Stimulated activated CD4-positive, alpha-beta T cell treated with anti-CD3 and anti-CD28 coated beads, Interleukin-15, amount 100 ng/mL, for 24 hours (primary cell): Measurements from ENCODE around the gene LCORL.
"Not testable (repeated sequence)": the region's sequence is repeated elsewhere in the genome, so short reads cannot be mapped to it uniquely, and the experiment has no call there.

Source experiments
- DNase-seq: peaks from one replicate; pipeline ENCODE4 v3.0.0-alpha.2; 2020

LCORL gene

DNA sequence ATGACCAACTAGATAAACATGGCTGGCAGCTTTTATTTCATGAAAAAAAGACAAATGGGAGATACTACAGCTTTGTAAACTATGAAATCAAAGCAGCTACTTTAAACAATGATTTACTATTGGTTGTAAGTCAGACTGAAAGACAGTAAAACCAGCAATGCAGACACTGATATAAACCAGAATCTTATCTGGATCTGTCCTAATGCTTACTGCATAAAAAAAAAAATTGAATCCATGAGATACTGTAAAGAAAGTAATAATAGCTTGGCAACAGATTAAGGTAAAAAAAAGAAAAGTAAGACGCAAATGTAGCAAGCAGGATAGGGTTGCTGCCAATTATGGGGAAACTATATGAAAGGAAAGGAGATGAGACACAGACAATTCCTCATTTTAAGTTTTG is 7.3 kb downstream of the LCORL start:
- DNase-seq = no peak

DNA sequence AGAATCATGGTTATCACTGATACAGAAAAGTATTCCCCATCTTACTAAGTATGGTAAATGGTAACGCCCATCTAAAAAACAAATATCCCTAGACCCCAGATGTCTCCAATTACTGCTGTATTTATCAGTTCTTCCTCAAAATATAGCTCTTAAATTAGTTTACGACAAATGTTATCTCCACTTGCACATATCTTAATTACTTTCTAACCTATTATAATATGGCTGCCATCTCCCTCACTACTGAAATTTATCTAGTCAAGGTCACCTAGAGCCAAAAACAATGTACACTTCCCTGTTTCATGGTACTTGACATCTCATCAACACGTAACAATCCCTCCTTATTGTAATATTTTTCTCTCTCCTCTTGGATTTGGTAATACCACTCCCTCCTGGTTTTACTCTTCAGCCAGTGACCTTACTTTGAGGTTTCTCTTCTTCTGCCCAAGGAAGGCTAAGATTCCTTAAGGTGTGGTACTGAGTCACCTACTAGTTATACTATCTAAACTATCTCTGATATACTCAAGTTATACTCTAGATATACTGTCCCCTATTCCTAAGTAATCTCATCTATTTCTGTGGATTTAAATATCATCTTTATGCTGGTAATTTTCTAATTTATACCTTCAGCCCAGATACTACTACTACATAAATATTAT is 8.6 kb downstream of the LCORL start:
- DNase-seq = no peak

DNA sequence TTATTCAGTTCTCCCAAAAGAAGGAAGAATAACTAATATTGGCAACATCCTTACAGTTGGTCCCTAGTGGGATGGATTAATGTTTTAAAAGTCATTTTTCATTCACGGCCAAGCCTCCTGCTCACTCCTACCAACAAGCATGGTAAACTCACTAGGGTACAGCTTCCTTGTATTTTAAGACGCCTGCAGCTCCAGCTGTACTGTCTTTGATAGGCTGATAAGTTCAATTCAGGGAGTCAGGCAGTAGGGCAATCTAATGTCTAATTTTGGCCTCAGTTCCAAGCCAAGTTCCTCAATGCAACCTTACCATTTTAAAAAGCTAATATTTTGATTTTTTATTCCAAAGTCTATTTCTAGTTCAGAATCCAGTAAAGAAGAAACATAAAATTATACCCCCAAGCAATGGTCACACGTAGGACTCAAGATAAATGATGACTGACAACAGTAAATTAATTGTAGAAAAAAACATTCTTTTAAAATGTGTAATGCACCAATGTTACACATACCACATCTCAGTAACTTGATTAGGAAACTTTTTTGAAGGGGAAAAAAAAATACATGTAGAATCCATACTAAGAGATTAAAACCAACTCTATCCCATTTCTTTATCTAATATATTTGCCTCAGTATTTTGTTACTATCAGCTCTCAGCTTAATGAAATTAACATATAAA is 9.3 kb downstream of the LCORL start:
- no peak for DNase-seq

DNA sequence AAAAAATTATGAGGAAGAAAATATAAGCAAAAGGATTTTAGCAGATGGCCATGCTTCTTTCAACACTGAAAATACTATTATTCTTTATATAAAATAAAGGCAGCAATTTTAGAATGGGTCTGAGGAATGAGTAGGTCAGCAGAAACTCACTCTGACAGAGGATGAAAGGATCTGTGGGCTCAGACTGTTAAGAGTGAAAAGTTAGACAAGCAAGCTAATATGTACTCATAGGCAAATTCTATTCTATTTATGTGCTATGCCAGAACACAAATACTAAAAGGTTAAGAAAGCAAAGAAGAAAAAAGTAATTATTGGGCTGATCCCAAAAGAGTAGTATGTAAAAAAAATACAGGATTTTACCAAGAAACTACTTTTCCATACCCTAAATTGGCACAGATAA is 13.9 kb downstream of the LCORL start:
- no peak for DNase-seq

DNA sequence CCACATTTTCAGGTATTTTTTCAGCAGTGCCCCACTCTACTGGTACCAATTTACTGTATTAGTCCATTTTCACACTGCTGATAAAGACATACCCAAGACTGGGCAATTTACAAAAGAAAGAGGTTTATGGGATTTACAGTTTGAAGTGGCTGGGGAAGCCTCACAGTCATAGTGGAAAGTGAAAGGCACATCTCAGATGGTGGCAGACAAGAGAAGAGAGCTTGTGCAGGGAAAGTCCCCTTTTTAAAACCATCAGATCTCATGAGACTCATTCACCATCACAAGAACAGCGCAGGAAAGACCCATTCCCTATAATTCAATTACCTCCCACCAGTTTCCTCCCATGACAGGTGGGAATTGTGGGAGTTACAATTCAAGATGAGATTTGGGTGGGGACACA is 15.1 kb downstream of the LCORL start:
- DNase-seq = not testable (repeated sequence)

DNA sequence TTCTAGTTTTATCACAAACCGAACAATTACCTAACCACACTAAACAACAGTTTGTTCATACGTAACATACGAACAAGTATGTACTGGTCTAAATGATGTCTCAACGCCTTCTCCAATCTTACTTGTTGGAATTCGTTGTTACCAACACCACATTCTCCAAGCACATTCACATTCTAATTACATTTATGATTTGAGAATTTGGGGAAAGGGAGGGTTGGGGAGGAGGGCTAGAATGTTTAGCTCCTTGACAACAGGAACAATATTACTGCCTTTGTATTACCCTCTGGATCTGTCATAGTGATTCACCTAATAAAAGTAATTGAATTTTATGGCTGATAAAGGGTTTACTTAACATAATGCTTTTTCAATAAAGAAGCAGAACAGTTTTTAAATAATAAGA is 24.4 kb downstream of the LCORL start:
- no peak for DNase-seq

DNA sequence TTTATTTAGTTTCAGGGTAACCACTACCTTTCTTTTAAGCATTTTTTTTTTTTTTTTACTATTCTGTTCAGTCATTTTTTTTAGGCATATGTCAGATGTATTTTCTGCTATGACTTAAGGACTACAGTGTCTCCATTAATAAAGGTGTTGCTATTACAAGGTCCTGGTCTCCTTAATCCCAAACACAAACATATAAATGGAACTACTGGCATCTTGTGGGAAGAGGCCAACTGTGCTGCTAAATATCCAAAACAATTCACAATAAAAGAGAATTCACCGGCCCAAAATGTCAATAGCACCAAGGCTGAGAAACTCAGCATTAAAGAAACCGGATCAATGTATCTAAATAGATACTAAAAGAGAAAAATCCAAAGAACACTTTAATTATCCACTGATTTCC is 26.4 kb downstream of the LCORL start:
- no peak for DNase-seq

DNA sequence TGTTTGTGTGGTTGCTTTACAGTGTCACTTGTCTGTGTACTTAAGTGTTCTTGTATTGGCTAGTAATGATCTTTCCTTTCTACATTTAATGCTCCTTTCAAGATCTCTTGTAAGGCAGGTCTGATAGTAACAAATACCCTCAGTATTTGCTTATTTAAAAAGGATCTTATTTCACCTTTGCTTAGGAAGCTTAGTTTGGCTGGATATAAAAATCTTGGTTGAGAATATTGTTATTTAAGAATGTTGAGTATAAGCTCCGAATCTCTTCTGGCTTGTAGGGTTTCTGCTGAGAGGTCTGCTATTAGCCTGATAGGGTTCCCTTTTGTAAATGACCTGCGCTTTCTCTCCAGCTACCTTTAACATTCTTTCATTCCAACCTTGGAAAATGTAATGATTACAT is 35.7 kb downstream of the LCORL start:
- DNase-seq = no peak

DNA sequence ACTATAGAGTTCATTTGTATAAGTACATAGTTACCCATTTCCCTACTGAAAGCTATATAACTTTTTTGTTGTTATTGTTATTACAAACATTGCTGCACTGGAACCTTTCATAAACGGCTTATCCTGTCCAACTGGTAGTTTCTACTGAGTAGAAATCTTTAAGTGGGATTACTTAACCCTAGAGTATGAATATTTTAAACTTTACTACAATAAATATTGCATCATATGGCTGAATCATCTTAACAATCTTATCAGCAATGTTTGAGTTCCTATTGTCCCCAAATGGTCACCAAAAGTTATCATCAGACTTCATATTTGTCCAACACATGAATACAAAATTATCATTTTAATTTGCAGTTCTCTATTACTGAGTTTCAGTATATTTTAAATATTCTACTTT is 40.5 kb downstream of the LCORL start:
- DNase-seq = no peak

DNA sequence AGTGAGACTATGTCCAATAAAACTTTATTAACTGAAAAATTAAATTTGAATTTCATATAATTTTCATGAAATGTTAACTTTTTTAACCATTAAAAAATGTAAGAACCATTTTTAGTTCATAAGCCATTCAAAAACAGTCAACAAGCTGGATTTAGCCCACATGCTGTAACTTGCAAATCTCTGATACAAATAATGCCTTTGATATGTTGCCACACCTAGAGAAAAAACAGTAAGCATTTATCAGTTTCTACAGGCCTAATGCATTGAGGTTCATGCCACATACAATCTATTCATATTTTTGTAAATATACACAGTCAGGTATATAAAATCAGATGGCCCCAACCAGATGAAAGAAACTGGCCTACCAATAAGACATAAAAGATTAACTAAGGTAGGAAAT is 52.8 kb downstream of the LCORL start:
- no peak for DNase-seq

DNA sequence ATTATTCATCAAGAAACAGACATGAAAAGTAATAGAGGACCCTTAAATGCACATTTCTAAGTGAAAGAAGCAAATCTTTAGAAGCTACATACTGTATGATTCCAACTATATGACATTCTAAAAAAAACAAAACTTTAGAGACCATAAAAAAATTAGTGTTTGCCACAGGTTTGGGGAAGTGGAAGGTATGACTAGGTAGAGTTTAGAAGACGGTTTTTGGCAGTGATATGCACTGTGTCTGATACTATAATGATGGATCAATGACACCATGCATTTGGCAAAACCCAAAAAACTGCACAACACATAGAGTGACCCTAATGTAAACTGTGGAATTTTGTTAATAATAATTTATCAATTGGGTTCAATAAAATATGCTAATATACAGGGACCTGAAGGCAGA is 54.5 kb downstream of the LCORL start:
- DNase-seq = no peak

DNA sequence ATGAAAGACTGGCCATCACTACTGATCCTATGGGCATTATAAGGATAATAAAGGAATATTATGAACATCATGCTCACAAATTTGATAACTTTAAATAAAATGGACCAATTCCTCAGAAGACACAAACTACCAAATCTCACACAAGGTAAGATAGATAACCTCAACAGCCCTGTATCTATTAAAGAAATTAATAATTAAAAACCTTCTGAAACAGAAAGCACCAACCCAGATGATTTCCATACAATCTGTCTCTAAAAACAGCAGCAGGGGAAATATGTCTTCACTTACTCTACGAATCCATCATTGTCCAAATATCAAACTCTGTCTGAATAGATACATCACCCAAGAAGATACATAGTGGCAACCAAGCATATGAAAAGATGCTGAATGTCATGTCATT is 55.2 kb downstream of the LCORL start:
- DNase-seq = no peak

DNA sequence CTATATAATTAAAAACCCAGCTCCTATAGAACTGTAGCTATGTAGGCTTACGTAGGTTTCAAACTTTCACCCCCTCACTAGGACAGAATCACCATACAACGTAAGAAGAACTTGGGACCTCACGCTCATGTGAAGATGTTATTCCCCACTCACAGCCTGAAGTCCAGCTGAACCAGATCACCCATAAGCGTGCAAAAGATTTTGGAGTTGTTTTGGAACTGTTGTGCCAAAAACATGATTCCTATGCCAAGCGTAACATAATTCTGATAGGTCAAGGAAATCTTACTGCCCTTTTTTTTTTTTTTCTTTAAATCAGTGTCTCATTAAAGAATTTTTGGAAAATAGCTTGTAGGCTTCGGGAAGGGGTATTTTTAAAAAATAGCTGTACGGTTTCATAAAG is 57.0 kb downstream of the LCORL start:
- no peak for DNase-seq

DNA sequence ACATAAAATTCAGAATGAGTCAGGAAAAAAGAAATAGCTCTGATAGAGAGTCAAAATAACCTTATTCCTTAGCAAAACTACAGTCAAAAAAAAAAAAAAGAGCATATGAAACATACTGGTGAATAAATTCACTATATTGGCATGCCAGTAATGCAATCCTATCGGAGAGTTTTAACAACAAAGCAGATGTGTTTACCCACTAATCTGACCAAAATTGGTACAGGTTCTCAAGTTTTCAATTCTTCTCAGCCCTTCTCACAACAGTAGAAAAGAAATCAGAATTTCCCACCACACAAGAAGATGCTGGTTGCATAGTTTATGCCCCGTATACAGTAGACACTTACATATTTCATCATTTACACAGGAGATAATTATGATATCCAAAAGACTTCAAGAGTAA is 59.4 kb downstream of the LCORL start:
- DNase-seq = no peak

DNA sequence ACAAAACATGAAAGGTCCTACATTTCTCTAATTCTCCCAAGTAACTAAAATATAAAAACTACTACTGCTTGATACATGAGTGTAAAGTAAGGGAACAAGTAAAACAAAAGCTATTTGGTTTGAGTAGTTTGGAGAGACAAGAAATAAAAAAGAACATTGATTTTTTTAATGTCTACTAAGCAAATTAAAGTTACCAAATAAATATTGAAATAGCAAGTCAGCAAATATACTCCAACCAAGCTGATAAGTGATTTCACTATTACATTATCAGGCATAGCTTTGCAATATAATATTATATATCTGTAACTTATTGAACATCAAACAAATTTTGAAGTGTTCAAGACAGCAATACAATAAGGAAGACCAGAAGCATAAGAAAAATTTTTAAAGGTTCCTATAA is 60.3 kb downstream of the LCORL start:
- no peak for DNase-seq

DNA sequence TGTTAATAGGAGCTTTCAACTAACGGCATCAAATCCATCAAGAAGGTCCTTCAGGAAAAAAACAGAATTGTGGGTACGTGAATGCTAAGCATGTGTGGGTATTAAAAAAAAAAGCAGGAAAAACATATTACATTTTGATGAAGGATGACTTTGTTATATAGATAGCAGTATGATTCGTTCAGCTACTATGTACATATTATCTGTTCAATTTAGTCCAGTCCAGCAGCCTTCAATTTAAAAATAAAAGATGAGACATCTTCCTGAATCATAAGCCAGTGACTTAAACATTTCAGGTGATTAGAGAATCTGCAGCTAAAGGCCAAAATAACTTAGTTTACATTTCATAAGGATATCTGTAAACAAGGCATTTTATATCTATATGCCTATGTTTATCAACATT is 63.4 kb downstream of the LCORL start:
- no peak for DNase-seq

DNA sequence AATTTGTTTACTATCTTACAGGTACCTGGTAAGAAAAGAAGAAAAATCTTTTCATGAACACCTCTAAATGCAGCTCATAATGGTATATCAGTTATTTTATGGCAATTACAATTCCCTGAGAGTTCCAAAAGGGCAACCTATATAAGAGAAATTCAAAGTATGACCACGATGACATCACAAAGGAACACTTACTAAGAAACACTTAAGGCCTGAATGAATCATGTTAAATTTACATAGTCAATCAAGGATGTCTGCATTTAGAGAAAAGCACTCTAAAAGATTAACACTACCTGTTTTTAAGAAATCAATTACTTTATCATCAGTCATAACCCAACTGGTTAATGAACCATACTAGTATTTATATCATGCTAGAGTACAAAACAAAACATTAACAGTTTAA is 63.9 kb downstream of the LCORL start:
- no peak for DNase-seq

DNA sequence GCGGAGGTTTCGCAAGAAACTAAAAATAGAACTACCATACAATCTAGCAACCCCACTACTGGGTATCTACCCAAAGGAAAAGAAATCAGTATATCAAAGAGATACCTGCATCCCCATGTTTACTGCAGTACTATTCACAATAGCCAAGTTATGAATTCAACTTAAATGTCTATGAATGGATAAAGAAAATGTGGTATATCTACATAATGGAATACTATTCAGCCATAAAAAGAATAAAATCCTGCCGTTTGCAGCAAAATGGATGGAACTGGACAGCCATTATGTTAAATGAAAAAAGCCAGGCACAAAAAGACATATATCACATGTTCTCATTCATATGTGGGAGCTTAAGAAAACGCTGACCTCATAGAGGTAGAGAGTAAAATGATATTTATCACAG is 65.3 kb downstream of the LCORL start:
- no peak for DNase-seq

DNA sequence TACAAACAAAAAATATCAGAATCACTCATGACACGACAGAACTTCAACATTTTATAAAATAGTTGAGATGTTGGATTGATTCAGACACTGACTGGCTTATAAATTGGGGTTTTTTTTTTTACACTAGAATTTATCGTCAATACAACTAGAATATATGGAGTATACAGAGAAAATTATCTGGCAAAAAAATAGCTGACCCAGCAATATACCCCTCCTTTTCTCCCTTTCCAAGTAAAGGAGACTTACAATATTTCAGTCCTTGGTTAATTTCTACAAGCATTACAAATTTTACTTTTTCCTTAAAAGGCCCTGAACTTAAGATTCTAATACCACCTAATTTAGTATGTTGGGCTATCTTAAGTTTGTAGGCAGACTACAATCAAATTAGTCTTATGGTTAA is 76.3 kb downstream of the LCORL start:
- no peak for DNase-seq

DNA sequence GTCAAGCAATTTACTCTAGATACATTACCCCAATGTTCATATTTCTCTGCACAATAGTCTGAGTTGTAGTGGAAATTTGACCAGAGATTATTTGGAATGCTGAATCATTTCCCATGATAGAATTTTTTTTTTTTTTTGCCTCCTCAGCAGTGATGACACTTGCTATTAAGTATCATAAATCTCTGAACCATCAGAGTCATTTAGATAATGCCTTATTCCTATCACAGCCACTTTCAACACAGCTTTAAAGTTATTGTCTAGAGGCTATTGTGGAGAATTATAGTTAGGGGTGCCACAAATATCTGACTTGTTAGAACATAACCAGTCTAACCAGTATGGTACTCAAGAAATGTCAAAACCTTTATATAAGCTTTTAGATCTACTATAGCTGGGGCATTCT is 79.8 kb downstream of the LCORL start:
- DNase-seq = no peak

DNA sequence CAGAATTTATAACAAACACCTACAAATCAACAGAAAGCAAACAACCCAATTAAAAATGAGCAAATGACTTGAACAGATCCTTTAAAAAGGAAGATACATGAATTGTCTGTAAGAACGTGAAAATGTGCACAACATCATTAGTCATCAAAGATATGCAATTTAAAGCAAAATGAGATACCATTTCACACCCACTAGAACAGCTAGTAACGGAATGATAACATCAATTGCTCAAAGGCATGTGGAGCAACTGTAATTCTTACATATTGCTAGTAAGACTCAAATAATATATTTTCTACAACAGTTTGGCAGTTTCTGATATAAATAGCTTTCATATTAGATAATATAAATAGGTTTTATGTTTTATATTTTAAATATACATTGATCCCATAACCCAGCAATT is 82.5 kb downstream of the LCORL start:
- no peak for DNase-seq

DNA sequence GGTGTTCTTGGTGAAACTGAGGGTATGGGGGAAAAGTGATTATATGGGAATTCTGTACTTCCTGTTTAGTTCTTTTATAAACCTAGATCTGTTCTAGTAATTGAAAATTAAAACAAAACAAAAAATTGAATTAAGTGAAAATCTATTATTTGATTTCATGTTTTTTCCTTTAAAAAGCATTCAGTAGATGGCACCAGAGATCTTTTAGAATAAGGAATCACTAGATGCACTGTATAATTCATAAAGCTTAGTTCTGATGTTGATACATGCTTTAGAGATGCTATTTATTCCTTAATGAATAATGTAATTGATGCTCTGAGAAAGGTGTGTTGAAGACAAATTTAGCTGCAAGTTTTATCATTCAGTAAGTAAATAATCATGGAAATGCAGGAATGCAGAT is 87.3 kb downstream of the LCORL start:
- no peak for DNase-seq

DNA sequence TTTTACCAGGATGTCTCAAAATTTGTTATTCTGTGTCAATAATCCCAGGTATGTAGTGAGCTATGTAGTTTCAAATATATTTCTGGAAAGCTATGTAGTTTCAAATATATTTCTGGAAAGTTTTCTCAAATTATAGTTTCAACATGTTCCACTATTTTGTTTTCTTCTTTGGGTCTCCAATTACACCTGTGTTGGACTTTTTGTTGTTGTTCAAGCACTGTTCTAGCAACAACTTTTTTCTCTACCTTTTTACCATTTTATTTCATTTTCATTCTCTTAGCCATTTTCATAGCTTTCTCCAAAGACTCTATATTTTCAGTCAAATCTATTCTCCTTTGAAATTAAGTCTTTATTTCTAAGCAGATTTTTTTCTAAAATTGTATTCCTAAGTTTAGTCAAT is 88.4 kb downstream of the LCORL start:
- DNase-seq = no peak

DNA sequence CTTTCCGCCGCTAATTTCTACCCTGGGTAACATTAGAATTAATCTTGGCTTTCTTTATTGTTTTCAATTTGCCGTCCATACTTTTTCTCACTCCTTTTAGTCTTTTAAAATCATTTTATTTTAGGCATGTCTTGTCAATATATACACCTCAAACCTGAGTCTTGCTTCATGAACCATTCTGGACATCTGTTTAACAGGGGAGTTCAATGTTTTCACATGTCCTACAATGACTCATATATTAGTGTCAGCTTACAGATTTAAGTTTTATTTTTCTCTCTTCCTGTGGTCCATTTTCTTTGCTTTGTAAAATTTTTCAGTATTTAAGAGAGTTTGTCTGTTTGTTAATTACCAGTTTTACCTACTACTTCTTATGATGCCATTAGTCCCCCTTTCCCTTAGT is 89.5 kb downstream of the LCORL start:
- no peak for DNase-seq

DNA sequence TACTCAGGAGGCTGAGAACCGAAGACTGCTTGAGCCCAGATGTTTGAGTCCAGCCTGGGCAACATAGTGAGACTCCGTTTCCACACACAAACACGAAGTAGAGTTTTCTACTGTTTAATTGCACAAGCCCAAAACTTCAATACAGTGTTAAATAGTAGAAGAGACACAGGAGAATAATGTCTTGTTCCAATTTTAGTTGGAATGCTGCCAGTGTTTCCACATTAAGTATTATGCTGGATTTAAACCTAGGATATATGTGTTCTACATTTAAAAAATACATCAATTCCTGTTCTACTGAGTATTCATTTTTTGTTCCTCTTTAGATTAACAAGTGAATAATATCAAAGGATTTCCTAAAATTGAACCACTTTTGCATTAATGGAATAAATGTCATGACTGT is 91.3 kb downstream of the LCORL start:
- DNase-seq = no peak
